ENCODE measurements around the gene MED15.
A peak's percentile ranks its signal among the peaks of the same experiment; 100 is the strongest.
"Not testable (repeated sequence)": the region's sequence is repeated elsewhere in the genome, so short reads cannot be mapped to it uniquely, and the experiment has no call there.

MED15 gene

DNA sequence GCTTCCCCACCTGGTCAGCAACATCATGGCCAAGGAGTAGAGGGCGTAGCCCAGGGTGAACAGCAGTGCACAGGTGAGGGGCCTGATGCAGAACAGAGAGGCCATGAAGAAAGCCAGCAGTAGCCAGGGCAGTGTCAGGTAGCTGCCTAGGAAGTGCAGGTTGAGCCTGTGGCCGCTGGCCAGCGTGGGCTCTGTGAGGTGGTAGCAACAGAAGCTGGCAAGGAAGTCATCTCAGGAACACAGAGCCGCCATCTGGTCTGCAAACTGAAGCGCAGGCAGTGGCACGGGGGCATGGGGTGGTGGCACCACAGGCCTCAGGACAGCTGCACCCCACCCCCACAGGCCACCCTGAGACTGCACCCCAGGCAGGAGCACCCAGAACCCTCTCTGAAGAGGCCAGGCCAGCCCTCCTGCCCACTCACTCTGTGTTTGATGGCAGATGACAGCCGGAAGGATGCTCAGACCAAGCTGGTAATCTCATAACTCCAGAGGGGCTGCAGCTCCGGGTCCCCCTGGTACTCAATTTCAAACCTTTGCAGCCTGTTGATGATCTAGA is 95.3 kb downstream of the MED15 start:
- no peak for DNase-seq (ENCODE audit: low spot score)

DNA sequence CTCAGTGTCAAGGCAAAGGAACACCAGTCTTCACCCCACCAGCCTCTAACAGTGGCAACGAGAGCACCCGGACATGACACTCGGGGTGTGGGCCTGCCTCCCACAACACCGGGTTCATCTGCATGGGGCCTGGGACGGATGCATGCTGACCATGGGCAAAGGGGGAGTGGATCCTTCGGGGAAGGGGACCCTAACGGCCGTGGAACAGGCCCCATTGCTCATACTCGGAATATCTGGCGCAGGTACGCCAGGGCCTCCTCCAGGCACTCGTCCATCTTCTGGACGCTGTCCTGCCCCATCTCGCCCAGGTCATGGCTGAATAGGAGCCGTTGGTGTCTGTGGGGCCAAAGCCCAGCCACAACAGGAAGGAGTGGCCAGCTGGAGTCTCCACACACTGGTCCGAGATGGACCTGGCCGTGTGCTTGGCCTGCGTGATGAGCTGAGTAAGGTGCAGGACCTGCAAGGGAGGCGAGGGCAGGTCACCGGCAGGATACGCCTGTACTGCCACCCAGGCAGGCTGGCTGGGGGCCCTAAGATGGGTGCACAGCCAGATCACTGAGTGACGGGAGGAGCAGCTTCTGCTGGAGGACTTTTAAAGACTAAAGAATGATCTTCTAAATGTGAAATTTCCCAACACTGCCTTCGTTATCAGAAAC is 96.8 kb downstream of the MED15 start:
- DNase-seq (ENCODE audit: low spot score): no peak

DNA sequence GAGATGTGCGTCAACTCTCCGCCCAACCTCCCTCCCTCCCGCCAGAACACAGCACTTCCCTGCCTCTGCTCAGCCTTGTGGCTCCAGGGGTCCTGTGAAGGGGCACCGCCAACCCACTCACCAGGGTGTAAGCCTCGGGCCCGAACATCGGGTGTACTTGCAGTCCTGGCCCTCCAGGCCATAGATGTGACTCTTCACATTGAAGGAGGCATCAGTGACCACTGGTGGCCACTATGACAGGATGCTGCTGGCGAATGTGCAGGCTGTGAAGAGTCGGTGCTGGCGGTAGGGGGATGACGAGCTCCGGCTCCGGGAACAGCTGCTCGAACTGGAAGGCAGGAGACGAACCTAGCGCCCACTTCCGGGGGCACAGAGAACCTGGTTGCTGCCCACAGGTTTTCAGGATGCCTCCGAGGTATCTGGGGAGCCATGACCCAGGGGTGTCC is 97.4 kb downstream of the MED15 start:
- DNase-seq (ENCODE audit: low spot score): no peak

DNA sequence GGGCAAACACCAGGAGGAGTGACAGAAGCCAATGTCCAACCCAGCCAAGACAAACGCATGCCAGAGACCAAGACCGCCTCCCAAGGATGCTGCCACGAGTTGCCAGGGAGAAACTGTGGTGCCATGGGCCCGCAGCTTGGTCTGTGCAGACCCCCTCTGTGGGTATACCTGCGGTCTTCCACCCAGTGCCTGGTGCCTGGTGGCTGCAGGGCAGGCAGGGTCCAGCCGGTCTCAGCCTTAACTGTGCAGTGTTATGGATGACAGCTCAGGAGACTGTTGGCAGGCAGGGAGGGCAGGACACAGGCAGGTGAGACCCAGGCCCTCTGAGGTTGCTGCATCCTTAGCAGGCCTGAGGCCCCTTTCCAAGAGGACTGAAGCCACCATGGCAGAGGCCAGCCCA is 97.9 kb downstream of the MED15 start:
- no peak for DNase-seq (ENCODE audit: low spot score)

DNA sequence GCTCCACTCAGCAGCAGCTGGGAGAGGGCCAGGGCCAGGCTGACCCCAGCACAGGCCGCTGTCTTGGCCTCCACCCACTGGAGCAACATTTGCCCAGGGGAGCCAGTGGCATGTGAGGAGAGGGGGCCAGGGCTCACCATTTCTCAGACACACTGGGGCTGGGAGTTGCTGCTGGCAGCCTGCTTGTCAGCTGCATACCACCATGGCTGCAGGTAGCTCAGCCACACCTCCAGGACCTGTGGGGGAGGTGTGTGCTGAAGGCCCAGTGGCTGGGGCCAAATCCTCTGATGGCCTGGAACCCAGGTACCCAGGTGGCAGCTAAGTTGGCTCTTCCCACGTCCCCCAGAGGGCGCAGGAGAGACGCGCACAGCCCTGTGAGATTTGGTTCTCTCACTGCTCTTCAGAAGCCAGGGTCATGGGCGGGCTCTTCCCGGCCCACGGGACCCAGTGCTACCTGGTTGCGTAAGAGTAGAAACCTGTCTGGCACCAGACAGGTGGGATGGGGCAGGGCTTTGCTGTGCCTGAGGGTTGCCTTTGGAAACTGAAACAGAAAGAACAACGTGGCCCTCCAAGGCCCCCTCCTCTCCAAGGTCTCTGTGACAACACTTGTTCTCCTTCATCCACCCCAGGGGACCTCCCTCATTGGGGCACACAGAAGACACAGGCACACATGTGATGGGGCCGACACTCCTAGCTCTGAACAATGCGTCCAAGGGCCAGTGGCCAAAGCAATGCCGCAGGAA is 98.8 kb downstream of the MED15 start:
- peak; percentile 54 for DNase-seq (ENCODE audit: low spot score)

DNA sequence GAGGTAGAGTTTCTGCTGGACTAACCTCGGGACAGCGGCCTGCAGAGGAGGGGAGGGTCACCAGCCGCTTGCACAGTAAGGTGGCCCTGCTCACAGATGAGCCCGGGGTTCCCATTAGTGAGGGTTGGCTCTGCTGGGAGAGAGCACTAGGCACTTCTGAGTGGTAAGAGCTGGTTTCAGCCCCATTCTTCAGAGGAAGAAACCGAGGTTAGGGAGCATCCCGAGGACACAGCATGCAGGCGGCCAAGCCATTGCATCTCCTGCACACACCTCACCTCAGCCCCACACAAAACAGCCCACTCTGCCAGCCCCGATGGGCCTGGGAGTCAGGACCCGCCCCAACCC is 99.3 kb downstream of the MED15 start:
- DNase-seq (ENCODE audit: low spot score): no peak

DNA sequence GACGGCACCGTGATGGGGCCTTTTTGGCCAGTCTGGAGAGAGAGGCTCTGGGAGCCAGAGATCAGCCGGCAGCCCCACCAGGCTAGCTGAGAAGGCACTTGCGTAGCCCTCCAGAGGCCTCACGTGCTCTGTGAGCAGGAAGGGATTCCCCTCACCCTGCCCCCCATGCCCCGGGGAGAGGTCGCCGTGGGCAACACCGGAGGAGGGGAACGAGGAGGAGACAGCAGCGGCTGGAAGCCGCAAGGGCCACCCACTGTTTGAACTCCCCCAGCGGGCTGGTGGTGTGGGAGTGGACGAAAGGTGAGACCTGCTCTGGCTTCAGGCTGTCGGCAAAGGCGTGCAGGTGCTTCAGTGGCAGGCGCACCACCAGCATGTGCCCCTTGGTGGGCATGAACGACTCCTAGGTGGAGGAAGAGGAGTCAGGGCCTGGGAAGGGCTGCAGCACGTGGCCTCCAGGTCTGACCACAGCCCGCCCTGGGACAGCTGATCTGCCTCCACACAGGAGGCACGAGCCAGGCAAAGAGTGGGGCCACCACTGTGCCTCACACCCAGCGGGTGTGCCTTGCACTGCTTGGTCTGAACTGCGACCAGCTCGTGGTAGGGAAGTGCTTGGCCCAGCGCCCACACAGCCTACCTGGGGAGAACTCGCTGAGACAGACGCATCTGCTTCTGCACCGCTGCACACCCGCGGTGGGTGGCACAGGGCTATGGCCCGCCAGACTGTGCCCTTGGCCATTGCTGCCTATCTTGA is 99.9 kb downstream of the MED15 start:
- DNase-seq (ENCODE audit: low spot score): no peak

DNA sequence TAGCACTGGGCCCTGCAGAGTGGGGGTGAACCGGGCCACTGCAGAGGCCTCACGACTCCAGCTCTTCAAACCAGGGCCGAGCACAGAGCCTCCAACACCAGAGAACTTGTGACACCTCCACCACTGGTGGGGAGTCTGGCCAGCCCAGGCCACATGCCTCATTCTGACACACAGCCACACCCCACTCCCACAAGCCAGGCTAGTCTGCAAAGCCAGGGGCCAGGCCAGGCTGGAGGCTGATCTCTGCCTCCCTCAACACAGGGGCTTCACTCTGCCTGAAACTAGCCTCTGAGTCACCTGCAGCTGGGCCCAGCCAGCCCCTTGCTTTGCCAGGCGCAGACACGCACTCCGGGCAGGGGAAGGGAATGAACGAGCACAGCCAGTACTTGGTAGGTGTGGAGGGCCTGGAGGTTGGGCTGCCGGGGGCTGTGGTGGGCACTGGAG is 102.9 kb downstream of the MED15 start:
- no peak for DNase-seq (ENCODE audit: low spot score)

DNA sequence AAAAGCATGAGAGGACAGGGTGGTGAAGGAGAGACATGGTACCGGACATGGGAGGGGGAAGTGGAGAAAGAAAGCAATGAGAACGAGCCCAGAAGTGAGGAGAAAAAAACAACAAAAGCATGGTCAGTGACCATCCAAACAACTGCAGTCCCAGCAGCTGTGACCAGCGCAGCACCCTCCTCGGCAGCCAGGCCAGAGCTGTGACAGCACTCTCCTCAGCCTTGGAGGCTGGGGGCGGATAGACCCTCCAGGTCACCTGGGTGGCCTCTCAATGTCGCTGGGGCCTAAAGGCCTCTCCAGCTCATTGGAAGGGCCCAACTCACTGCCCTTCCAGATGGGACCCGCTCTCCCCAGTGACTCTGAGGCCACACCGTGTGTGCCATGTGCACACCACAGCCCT is 103.3 kb downstream of the MED15 start:
- DNase-seq (ENCODE audit: low spot score): no peak

DNA sequence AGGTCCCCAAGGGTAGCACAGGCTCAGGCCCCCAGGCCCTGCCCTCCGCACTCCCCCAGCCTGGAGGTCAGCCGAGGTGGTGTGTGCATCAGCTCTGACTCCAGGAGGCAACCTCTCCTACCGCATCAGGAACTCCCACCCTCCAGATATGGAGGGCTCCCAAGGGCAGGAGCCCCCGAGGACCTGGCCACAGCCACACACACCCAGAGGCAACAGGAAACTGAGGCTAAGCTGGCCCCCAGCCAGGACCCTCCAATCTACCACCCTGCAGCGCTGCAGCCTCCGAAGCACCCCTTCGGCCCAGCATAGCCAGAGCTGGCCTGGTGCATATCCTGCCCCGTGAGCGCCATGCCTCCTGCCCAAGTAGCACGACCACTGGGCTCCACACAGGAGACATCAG is 104.0 kb downstream of the MED15 start:
- DNase-seq (ENCODE audit: low spot score): no peak

DNA sequence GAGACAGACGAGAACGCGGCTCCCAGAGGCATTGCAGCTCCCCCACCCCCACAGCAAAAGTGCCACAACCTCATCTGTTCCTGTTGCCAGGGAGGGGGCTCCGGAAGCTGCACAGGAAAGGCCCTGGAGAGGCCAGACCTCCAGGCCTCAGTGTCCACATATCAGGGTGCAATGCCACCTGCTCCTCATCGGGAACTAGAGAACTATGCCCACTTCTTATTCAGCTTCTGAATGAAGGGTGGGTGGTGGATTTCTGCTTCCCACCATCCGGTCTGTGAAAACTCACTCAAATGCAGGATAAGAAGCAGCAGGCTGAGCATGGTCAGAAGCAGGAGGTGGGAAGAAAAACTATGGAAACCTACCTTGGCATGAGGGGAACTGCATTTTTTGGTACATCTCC is 105.9 kb downstream of the MED15 start:
- no peak for DNase-seq (ENCODE audit: low spot score)

DNA sequence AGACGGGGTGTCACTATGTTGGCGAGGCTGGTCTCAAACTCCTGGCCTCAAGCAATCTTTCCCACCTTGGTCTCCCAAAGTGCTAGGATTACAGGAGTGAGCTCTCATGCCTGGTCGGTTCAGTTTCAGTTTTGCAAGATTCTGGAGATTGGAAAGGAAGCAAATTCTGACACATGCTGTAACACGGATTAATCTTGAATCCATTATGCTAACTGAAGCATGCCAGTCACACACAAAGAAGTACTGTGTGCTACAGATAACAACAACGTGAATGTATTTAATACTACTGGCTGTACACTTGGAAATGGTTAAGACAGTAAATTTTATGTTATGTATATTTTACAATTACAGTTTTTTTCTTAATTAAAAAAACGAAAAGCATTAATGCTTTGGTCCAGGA is 107.6 kb downstream of the MED15 start:
- no peak for DNase-seq (ENCODE audit: low spot score)

DNA sequence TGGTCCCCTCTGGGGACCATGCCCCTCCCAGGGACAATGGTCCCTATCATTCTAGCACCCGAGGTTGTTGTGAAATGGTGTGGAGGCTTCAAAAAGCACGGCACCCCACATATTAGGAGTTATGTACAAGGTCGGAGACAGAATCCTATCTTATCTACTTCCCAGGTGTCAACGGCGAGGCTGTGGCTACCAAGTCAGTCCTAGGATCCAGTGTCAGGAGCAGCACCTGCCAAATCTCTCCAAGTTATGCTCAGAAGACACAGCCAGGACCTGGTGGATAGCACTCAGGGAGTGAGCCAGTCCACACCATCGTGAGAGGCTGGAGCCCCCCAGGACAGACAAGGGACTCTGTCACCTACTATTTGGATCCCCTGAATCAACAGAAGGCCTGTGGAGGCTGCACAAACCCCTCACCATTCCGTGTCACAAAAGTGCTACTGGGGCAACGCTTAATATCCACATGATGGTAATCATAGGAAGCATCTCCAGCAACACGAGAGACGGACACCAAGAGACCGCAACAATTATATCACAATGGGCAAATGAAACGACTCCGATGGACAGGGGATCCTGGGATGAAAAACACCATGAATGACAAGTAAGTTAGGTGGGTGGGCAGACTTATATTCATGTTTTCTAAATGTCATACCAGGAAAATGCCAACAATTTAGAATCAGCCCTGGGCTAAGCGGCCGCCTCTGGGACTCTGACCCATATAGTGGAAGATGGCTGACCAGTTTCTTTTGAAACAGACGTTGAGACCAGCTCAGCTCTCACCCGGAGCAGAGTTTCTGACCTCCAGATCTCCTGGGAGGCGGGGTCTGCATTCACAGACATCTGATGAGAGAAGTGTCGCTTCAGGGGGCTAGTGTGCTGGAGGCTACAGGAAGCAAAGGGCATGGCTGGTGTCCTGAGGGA is 108.4 kb downstream of the MED15 start:
- no peak for DNase-seq (ENCODE audit: low spot score)

DNA sequence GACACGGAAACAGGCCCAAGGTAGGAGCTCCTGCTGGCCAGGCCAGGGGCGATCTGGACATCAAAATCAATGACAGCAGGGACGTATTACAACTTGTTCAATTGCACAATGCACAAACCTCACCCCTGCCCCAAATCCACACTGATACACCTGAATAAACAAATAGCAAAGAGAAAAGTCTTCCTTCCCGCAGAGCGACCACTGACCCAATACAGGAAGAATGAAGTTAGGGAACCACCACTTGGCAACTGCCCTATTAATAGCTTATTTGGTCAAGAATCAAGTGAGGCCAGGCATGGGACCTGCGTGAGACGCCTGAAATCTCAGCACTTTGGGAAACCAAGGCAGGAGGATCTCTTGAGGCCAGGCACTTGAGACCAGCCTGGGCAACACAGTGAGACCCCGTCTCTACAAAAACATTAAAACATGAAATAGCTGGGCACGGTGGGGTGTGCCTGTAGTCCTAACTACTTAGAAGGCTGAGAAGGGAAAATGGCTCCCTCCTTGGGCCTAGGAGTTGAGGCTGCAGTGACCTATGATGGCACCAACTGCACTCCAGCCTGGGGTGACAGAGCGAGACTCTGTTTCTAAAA is 109.1 kb downstream of the MED15 start:
- no peak for DNase-seq (ENCODE audit: low spot score)

DNA sequence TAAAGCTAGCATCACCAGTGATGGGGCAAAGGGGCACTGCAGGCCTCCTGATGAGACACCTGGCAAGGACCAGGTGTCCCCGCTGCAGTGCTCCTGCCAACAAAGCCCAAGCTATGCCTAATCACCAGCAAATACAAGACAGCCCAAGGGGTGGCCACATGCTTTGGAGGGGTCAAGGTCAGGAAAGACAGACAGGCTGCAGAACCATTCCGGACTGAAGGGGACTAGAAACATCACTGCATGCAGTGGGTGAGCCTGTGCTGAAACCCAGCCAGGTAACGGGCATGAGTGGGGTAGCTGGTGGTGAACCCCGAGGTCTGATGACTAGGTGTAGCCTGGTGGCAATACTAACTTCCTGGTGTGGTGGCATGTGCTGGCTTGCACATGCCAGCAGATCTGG is 111.1 kb downstream of the MED15 start:
- DNase-seq (ENCODE audit: low spot score): no peak

DNA sequence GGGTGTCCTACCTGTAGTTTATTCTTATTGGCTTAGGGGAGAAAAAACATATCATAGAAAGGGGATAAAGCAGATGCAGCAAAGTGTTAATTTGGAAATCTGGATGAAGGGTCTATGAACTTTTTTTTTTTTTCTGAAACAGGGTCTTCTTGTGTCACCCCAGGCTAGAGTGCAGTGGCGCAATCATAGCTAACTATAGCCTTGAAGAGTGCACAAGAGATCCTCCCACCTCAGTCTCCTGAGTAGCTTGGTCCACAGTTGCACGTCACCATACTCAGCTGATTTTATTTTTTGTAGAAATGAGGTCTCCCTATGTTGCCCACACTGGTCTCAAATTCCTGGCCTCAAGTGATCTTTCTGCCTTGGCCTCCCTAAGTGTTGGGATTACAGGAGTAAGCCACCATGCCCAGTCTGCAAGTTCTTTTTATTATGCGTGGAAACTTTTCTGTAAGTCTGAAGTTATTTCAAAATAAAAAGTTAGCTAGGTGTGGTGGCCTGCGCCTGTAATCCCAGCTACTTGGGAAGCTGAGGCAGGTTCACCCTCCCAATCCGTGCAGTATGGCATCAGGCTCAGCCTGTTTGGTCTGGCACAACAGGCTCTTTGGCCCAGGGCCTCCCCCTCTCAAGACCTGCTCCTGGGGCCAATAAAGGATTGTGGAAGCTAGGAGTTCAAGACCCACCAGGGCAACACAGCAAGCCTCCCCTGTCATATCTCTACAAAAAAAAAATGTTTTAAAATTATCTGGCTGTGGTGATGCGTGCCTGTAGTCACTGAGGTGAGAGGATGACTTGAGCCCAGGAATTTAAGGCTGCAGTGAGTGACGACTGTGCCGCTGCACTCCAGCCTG is 111.9 kb downstream of the MED15 start:
- DNase-seq (ENCODE audit: low spot score): no peak

DNA sequence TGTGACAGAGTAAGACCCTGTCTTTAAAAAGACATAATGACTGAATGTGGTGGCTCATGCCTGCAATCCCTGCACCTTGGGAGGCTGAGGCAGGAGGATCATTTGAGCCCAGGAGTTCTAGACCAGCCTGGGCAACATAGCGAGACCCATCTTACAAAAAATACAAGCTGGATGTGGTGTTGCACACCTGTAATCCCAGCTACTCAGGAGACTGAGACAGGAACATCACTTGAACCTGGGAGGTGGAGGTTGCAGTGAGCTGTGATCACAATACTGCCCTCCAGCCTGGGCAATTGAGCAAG is 112.4 kb downstream of the MED15 start:
- DNase-seq (ENCODE audit: low spot score): not testable (repeated sequence)

DNA sequence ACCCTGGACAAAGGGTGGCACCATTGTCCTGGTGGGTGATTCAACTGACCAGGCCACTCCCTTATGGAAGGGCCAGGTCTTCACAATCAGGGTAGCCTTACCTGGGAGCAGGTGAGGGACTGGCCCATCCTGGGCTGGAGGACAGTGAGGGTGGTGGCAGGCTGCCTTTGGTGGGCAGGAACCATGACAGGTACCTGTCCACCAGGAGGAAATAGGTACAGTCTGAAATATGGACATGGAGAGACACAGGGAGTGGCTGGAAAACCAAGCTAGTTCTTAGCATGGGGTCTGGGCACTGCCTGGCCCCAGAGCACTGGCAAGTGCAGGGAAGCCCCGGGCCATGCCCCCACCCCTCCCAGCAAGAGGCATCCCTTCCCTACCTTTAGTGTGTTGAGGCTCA is 113.8 kb downstream of the MED15 start:
- no peak for DNase-seq (ENCODE audit: low spot score)

DNA sequence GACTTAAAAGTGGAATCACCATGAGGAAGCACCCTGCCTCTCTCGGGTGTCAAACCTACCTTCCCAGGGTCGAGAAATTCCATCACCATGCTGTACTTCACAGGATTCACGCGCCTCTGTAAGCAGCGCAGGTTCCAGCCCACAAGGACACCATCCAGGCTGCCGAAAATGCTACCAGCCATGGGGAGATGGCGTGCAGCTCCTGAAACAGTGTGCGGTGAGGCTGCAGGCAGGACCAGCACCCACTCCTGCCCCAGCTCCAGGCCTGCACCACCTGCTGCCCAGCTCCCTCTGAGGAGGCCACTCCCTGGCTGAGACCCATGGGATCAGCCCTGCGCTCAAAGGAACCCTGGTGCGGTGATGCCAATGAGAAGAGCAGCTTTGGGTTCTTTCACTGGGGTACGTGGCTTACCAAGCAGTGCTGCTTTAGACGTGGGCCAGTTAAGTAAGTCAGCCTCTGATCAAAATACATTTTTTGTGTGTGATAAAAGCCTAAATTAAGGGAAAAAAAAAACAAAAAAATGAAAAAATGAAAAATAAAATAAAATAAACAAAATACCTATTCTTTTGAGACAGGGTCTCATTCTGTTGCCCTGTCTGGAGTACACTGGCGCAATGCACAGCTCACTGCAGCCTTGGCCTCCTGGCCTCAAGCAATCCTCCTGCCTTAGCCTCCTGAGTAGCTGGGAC is 115.4 kb downstream of the MED15 start:
- no peak for DNase-seq (ENCODE audit: low spot score)

DNA sequence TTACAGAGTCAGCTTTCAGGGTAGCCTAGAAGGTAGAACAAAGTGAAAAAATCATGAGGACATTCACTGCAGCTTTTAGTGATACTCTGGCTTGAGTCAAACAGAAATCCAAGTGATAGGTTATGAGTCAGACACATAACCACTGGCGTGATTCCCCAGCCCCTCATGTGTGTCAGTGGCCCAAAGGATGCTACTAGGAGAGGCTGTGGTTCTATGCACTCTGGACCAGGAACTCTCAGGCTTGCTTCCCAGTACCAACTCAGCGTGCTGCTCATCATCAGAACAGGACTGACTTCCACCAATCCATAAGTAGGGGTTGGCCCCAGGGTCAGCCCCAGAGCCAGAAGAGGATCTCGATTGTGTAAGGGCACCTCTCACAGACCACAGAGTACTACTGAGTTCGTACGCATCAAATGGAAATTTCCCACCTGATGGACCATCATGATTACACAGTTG is 116.8 kb downstream of the MED15 start:
- DNase-seq (ENCODE audit: low spot score): no peak
